PC-9 (cell line): ENCODE data around the gene ACOX1. TPM values are rescaled to one million over a fixed set of nuclear protein-coding genes. Genes with fewer than 3 reads are reported as not detected.
A peak's percentile ranks its signal among the peaks of the same experiment; 100 is the strongest.

ENCODE experiments used
- BruUV-seq: library from RNA; stranded (reverse); fragments of 400-500 nt; replicated peaks from 2 replicates; lab custom pipeline; 2021; lab: Mats Ljungman, UMichigan
- CTCF ChIA-PET: fragments of 300-600 bp; sonication (Branson Sonifier 250); formaldehyde crosslinking; loops from one replicate; lab custom pipeline; 2022; ENCODE audit warnings: antibody characterized with exemption; lab: Charles Lee
- POLR2A ChIA-PET: fragments of 300-600 bp; sonication (Branson Sonifier 250); formaldehyde crosslinking; loops from one replicate; lab custom pipeline; 2022; ENCODE audit warnings: antibody characterized with exemption; ENCODE audit not compliant: unreplicated experiment; lab: Charles Lee
- DNase-seq, 2 experiments: peaks; one replicate each; pipeline versions ENCODE4 v3.0.0 to v3.0.0-alpha.2; 2015 to 2022; ENCODE audit warnings: mixed read lengths in 1 of 2
- H2AFZ ChIP-seq: fragments of 200-600 bp; sonication (generic); 2 replicates; pipeline ENCODE4 v1.8.1; 2017; ENCODE audit warnings: antibody characterized with exemption
- H3F3A ChIP-seq: fragments of 200-600 bp; sonication (generic); 2 replicates; pipeline ENCODE4 v1.8.1; 2017; ENCODE audit warnings: antibody characterized with exemption, mild to moderate bottlenecking, low read depth; ENCODE audit not compliant: insufficient read depth
- H3K27ac ChIP-seq: fragments of 200-600 bp; sonication (generic); 2 replicates; pipeline ENCODE4 v1.6.1; 2016; ENCODE audit warnings: mixed run types
- H3K27me3 ChIP-seq: fragments of 200-600 bp; sonication (generic); 2 replicates; pipeline ENCODE4 v1.6.1; 2016; ENCODE audit warnings: low read depth, mixed run types; ENCODE audit not compliant: insufficient read depth
- H3K36me3 ChIP-seq: fragments of 200-600 bp; sonication (generic); 2 replicates; pipeline ENCODE4 v1.6.1; 2016; ENCODE audit warnings: low read depth, mixed run types
- H3K4me1 ChIP-seq: fragments of 200-600 bp; sonication (generic); replicated peaks from 2 replicates; pipeline ENCODE4 v1.6.1; 2016; ENCODE audit warnings: mixed run types; ENCODE audit not compliant: insufficient read depth
- H3K4me2 ChIP-seq: fragments of 200-600 bp; sonication (generic); 2 replicates; pipeline ENCODE4 v1.6.1; 2017; ENCODE audit warnings: mixed run types
- H3K4me3 ChIP-seq: fragments of 200-600 bp; sonication (generic); 2 replicates; pipeline ENCODE4 v1.6.1; 2016; ENCODE audit warnings: mixed run types
- H3K79me2 ChIP-seq: fragments of 200-600 bp; sonication (generic); 2 replicates; pipeline ENCODE4 v1.6.1; 2017; ENCODE audit warnings: low read depth, mixed run types
- H3K9me2 ChIP-seq: fragments of 200-600 bp; sonication (generic); 2 replicates; pipeline ENCODE4 v1.8.1; 2017; ENCODE audit warnings: mild to moderate bottlenecking; ENCODE audit not compliant: insufficient read depth
- H3K9me3 ChIP-seq: fragments of 200-600 bp; sonication (generic); 2 replicates; pipeline ENCODE4 v1.8.1; 2016; ENCODE audit warnings: low read depth; ENCODE audit not compliant: insufficient read depth
- H4K20me1 ChIP-seq: fragments of 200-600 bp; sonication (generic); 2 replicates; pipeline ENCODE4 v1.8.1; 2017; ENCODE audit not compliant: insufficient read depth
- CTCF ChIP-seq: fragments of 200-600 bp; sonication (generic); conservative IDR thresholded peaks from 2 replicates; pipeline ENCODE4 v1.6.1; 2017; ENCODE audit warnings: mixed run types, antibody characterized with exemption, mild to moderate bottlenecking, moderate library complexity
- EZH2 ChIP-seq: fragments of 200-600 bp; sonication (generic); IDR thresholded peaks from 2 replicates; pipeline ENCODE4 v1.8.0; 2017; ENCODE audit warnings: antibody characterized with exemption, low read depth
- intact Hi-C: fragments of 100-400 bp; cut with micrococcal nuclease; formaldehyde crosslinking; loops from one replicate; pipeline ENCODE4 v1.10.0; 2022; ENCODE audit not compliant: unreplicated experiment
- total RNA-seq: library from RNA; stranded (reverse); gene quantifications from 2 replicates; pipeline ENCODE4 v1.2.3, GENCODE V29; 2021

Gene ACOX1
- total RNA-seq, 1 experiment from 2014 or later, result 35.5 TPM

- POLR2A ChIA-PET, result no interaction called here
- intact Hi-C loops, result no loop called here
- CTCF ChIA-PET, result no interaction called here
Measured at GRCh38 chr17:75898791-75899190, 80.2 kb downstream of the ACOX1 start.

GRCh38 chr17:75898065-75898464 is 80.9 kb downstream of the ACOX1 start:
- Histone ChIP-seq H3K36me3 (peaks cover 14% of the 10 kb centered on the region; the same call in 1 of the 2 replicates), H3K4me1 (peaks cover 7% of the 10 kb centered on the region), H3F3A (peaks cover 18% of the 10 kb centered on the region; the same call in 1 of the 2 replicates), H2AFZ (no peak overlapping the region), H4K20me1 (no peaks in the 10 kb centered on the region), H3K27me3 (no peaks in the 10 kb centered on the region), H3K9me3 (no peaks in the 10 kb centered on the region), H3K4me2 (no peak overlapping the region), H3K4me3 (no peak overlapping the region), H3K79me2 (peaks cover 33% of the 10 kb centered on the region), H3K9me2 (no peaks in the 10 kb centered on the region), H3K27ac (no peak overlapping the region)
- ChIA-PET POLR2A (no interaction called here), CTCF (no interaction called here)
- no TSS peak for BruUV-seq
- DNase-seq, result no peak
- no peak for TF ChIP-seq EZH2
- no peak for TF ChIP-seq CTCF
- intact Hi-C loops, result no loop called here

More at GRCh38 chr17:75898791-75899190, 80.2 kb downstream of the ACOX1 start:
- Histone ChIP-seq H3K9me2 (no peaks in the 10 kb centered on the region), H3K4me2 (no peak overlapping the region), H3K36me3 (peaks cover 14% of the 10 kb centered on the region; the same call in 1 of the 2 replicates), H3K79me2 (peaks cover 40% of the 10 kb centered on the region), H3K27ac (no peak overlapping the region), H4K20me1 (no peaks in the 10 kb centered on the region), H3K4me3 (no peak overlapping the region), H3K4me1 (peaks cover 14% of the 10 kb centered on the region), H3K9me3 (no peaks in the 10 kb centered on the region), H3F3A (peaks cover 21% of the 10 kb centered on the region; the same call in 1 of the 2 replicates), H3K27me3 (no peaks in the 10 kb centered on the region), H2AFZ (no peak overlapping the region)
- DNase-seq, result no peak
- BruUV-seq, result TSS peak; percentile 3
- TF ChIP-seq EZH2, result no peak
- TF ChIP-seq CTCF, result no peak

- POLR2A ChIA-PET, result interaction anchor here (0.7 to 1.6 kb wide), 2 partner anchors 113 to 117 kb away, joined by 10 to 12 read pairs; no protein-coding TSS in a partner anchor
- no peaks in the 10 kb centered on the region for H3K9me3 ChIP-seq
- TSS peak; percentile 62 for BruUV-seq
- no peak overlapping the region for H3K27ac ChIP-seq
- H3K4me2 ChIP-seq, result peak overlapping the region; percentile 83
- H3K4me1 ChIP-seq, result 0 out of 2 replicates have a peak, but pooled peaks cover 4% of the 10 kb centered on the region
- intact Hi-C loops, result no loop called here
- H3K36me3 ChIP-seq, result peaks cover 9% of the 10 kb centered on the region; the same call in 1 of the 2 replicates
- H3K9me2 ChIP-seq, result no peaks in the 10 kb centered on the region
- TF ChIP-seq EZH2 (no peak), CTCF (no peak)
- no peaks in the 10 kb centered on the region for H4K20me1 ChIP-seq
- no peak overlapping the region for H2AFZ ChIP-seq
- peaks cover 18% of the 10 kb centered on the region; the same call in 1 of the 2 replicates for H3F3A ChIP-seq
- H3K79me2 ChIP-seq, result peaks cover 26% of the 10 kb centered on the region
- CTCF ChIA-PET, result interaction anchor here (0.9 kb wide), 1 partner anchor 51 kb away, joined by 4 read pairs; no protein-coding TSS in a partner anchor
- no peaks in the 10 kb centered on the region for H3K27me3 ChIP-seq
- peak overlapping the region; percentile 77; the same call in 1 of the 2 replicates for H3K4me3 ChIP-seq
- DNase-seq, result no peak
Measured at GRCh38 chr17:75897160-75898019, 81.6 kb downstream of the ACOX1 start.
